Activated CD4-positive, alpha-beta T cell treated with anti-CD3 and anti-CD28 coated beads, Interleukin-2, amount 10 ng/mL, durations not matched to agents 7 days and 5 days (primary cell): Measurements from ENCODE around the gene RANBP10. TPM values are rescaled to one million over a fixed set of nuclear protein-coding genes. Genes with fewer than 3 reads are reported as not detected.
A peak's percentile ranks its signal among the peaks of the same experiment; 100 is the strongest.

Experiments used
- CTCF ChIA-PET: fragments of 350-600 bp; sonication (Branson Sonifier 250); formaldehyde crosslinking; loops from one replicate; lab custom pipeline; 2021; ENCODE audit warnings: antibody characterized with exemption; lab: Charles Lee
- POLR2A ChIA-PET: fragments of 350-600 bp; sonication (Branson Sonifier 250); formaldehyde crosslinking; loops from one replicate; lab custom pipeline; 2021; ENCODE audit warnings: antibody characterized with exemption; lab: Charles Lee
- DNase-seq: peaks from one replicate; pipeline ENCODE4 v3.0.0-alpha.2; 2020
- H3K27ac Mint-ChIP-seq: one replicate; pipeline ENCODE4 v1.8.0; 2021; ENCODE audit warnings: mild to moderate bottlenecking, moderate library complexity, mixed read lengths
- H3K27me3 Mint-ChIP-seq: one replicate; pipeline ENCODE4 v1.8.0; 2021; ENCODE audit warnings: mixed read lengths
- H3K36me3 Mint-ChIP-seq: one replicate; pipeline ENCODE4 v1.8.0; 2021; ENCODE audit warnings: low read depth, mixed read lengths
- H3K4me1 Mint-ChIP-seq: one replicate; pipeline ENCODE4 v1.8.0; 2021; ENCODE audit warnings: mixed read lengths
- H3K4me3 Mint-ChIP-seq: one replicate; pipeline ENCODE4 v1.8.0; 2021; ENCODE audit warnings: mild to moderate bottlenecking, moderate library complexity, mixed read lengths
- H3K9me3 Mint-ChIP-seq: one replicate; pipeline ENCODE4 v1.8.0; 2021; ENCODE audit warnings: mixed read lengths
- total RNA-seq, 2 experiments: library from RNA; stranded (reverse); gene quantifications; one replicate each; pipeline ENCODE4 v1.2.3, GENCODE V29; 2021

The RANBP10 gene
- total RNA-seq, 2 experiments from 2014 or later = 28.2 to 30.4 TPM

- Mint-ChIP-seq H3K27ac (no peak overlapping the region), H3K36me3 (peaks cover 10% of the 10 kb centered on the region), H3K27me3 (no peaks in the 10 kb centered on the region), H3K9me3 (no peaks in the 10 kb centered on the region), H3K4me1 (no peaks in the 10 kb centered on the region), H3K4me3 (no peak overlapping the region)
- DNase-seq = no peak
- CTCF ChIA-PET = interaction anchor here (1.4 kb wide), 1 partner anchor 9 kb away, joined by 5 read pairs; no protein-coding TSS in a partner anchor
- POLR2A ChIA-PET = no interaction called here
Observed at GRCh38 chr16:67731071-67731752, 75.1 kb downstream of the RANBP10 start.

GRCh38 chr16:67730326-67730725 lies 76.0 kb downstream of the RANBP10 start:
- Mint-ChIP-seq H3K27ac (no peak overlapping the region), H3K27me3 (no peaks in the 10 kb centered on the region), H3K4me1 (no peaks in the 10 kb centered on the region), H3K36me3 (peaks cover 10% of the 10 kb centered on the region), H3K4me3 (no peak overlapping the region), H3K9me3 (no peaks in the 10 kb centered on the region)
- POLR2A ChIA-PET = no interaction called here
- CTCF ChIA-PET = interaction anchor here (1.1 kb wide), 1 partner anchor 209 kb away, joined by 3 read pairs; no protein-coding TSS in a partner anchor
- no peak for DNase-seq

- POLR2A ChIA-PET = no interaction called here
- Mint-ChIP-seq H3K27me3 (no peaks in the 10 kb centered on the region), H3K4me3 (no peak overlapping the region), H3K4me1 (no peaks in the 10 kb centered on the region), H3K9me3 (no peaks in the 10 kb centered on the region), H3K27ac (no peak overlapping the region), H3K36me3 (peaks cover 11% of the 10 kb centered on the region)
- CTCF ChIA-PET = interaction anchor here (0.9 to 1.1 kb wide), 4 partner anchors 9 to 209 kb away, joined by 3 to 4 read pairs (median 3); no protein-coding TSS in a partner anchor
- DNase-seq = no peak
Observed at GRCh38 chr16:67729636-67730248, 76.6 kb downstream of the RANBP10 start.

GRCh38 chr16:67727521-67728485 lies 78.6 kb downstream of the RANBP10 start:
- POLR2A ChIA-PET = interaction anchor here (0.5 kb wide), 1 partner anchor 275 kb away, joined by 3 read pairs; no protein-coding TSS in a partner anchor
- DNase-seq = no peak
- Mint-ChIP-seq H3K4me1 (no peaks in the 10 kb centered on the region), H3K4me3 (no peak overlapping the region), H3K36me3 (peaks cover 11% of the 10 kb centered on the region), H3K27me3 (no peaks in the 10 kb centered on the region), H3K9me3 (no peaks in the 10 kb centered on the region), H3K27ac (no peak overlapping the region)
- CTCF ChIA-PET = interaction anchor here (0.6 to 4.0 kb wide), 2 partner anchors 12 to 133 kb away, joined by 4 to 12 read pairs; no protein-coding TSS in a partner anchor

GRCh38 chr16:67726106-67727034 lies 80.0 kb downstream of the RANBP10 start:
- Mint-ChIP-seq H3K4me1 (no peaks in the 10 kb centered on the region), H3K36me3 (peaks cover 11% of the 10 kb centered on the region), H3K9me3 (no peaks in the 10 kb centered on the region), H3K4me3 (no peak overlapping the region), H3K27me3 (no peaks in the 10 kb centered on the region), H3K27ac (no peak overlapping the region)
- ChIA-PET POLR2A (no interaction called here), CTCF (interaction anchor here (0.5 to 4.0 kb wide), 5 partner anchors 11 to 259 kb away, joined by 3 to 12 read pairs (median 4); no protein-coding TSS in a partner anchor)
- no peak for DNase-seq

- no peaks in the 10 kb centered on the region for H3K27me3 Mint-ChIP-seq
Observed at GRCh38 chr16:67723911-67724305, 82.5 kb downstream of the RANBP10 start.

GRCh38 chr16:67723151-67723910 lies 83.0 kb downstream of the RANBP10 start:
- H3K4me1 Mint-ChIP-seq = peaks cover 20% of the 10 kb centered on the region
- H3K27ac Mint-ChIP-seq = no peak overlapping the region
- no peak for DNase-seq
- POLR2A ChIA-PET = no interaction called here
- CTCF ChIA-PET = interaction anchor here (0.7 to 1.2 kb wide), 3 partner anchors 9 to 60 kb away, joined by 3 to 6 read pairs (median 3); no protein-coding TSS in a partner anchor
- no peaks in the 10 kb centered on the region for H3K9me3 Mint-ChIP-seq
- no peaks in the 10 kb centered on the region for H3K27me3 Mint-ChIP-seq
- H3K36me3 Mint-ChIP-seq = peaks cover 2% of the 10 kb centered on the region
- no peak overlapping the region for H3K4me3 Mint-ChIP-seq

More at GRCh38 chr16:67723911-67724305, 82.5 kb downstream of the RANBP10 start:
- H3K9me3 Mint-ChIP-seq = no peaks in the 10 kb centered on the region
- H3K27ac Mint-ChIP-seq = no peak overlapping the region
- peaks cover 2% of the 10 kb centered on the region for H3K36me3 Mint-ChIP-seq
- H3K4me3 Mint-ChIP-seq = no peak overlapping the region
- DNase-seq = no peak
- CTCF ChIA-PET = interaction anchor here (0.7 to 1.2 kb wide), 2 partner anchors 11 to 61 kb away, joined by 3 read pairs; no protein-coding TSS in a partner anchor
- POLR2A ChIA-PET = no interaction called here
- H3K4me1 Mint-ChIP-seq = peaks cover 16% of the 10 kb centered on the region

GRCh38 chr16:67720236-67720635 lies 86.1 kb downstream of the RANBP10 start:
- H3K4me3 Mint-ChIP-seq = peak overlapping the region; percentile 94
- peaks cover 29% of the 10 kb centered on the region for H3K4me1 Mint-ChIP-seq
- ChIA-PET POLR2A (no interaction called here), CTCF (interaction anchor here (0.6 to 1.4 kb wide), 3 partner anchors 14 to 48 kb away, joined by 3 to 4 read pairs (median 3); no protein-coding TSS in a partner anchor)
- no peak for DNase-seq
- peaks cover under 1% of the 10 kb centered on the region for H3K36me3 Mint-ChIP-seq
- no peaks in the 10 kb centered on the region for H3K27me3 Mint-ChIP-seq
- H3K27ac Mint-ChIP-seq = peak overlapping the region; percentile 96
- no peaks in the 10 kb centered on the region for H3K9me3 Mint-ChIP-seq

GRCh38 chr16:67719778-67720144 lies 86.6 kb downstream of the RANBP10 start:
- ChIA-PET CTCF (interaction anchor here (0.6 to 1.6 kb wide), 7 partner anchors 12 to 199 kb away, joined by 3 to 6 read pairs (median 3); no protein-coding TSS in a partner anchor), POLR2A (no interaction called here)
- Mint-ChIP-seq H3K27me3 (no peaks in the 10 kb centered on the region), H3K4me1 (peaks cover 29% of the 10 kb centered on the region), H3K4me3 (peak overlapping the region; percentile 94), H3K27ac (peak overlapping the region; percentile 96), H3K36me3 (no peaks in the 10 kb centered on the region), H3K9me3 (no peaks in the 10 kb centered on the region)
- peak; percentile 26 for DNase-seq

GRCh38 chr16:67719048-67719777 lies 87.1 kb downstream of the RANBP10 start, which contains the start of gene GFOD2:
Gene GFOD2 (minus strand): TSS chr16:67719316. CDS start chr16:67685715, 33,601 bp downstream.
- DNase-seq = peak; percentile 98
- peak within 1 kb of the TSS; percentile 94 for H3K4me3 Mint-ChIP-seq
- CTCF ChIA-PET = interaction anchor here (0.5 to 1.6 kb wide), 10 partner anchors 11 to 198 kb away, joined by 3 to 7 read pairs (median 4); no protein-coding TSS in a partner anchor
- H3K9me3 Mint-ChIP-seq = no peaks in the 10 kb centered on the region
- H3K36me3 Mint-ChIP-seq = no peaks in the 10 kb centered on the region
- H3K4me1 Mint-ChIP-seq = peaks cover 29% of the 10 kb centered on the region
- no peaks in the 10 kb centered on the region for H3K27me3 Mint-ChIP-seq
- H3K27ac Mint-ChIP-seq = peak within 1 kb of the TSS; percentile 96
- POLR2A ChIA-PET = no interaction called here
